ENCODE measurements around the gene PTBP1. TPM values are rescaled to one million over a fixed set of nuclear protein-coding genes. Genes with fewer than 3 reads are reported as not detected.

Gene PTBP1
- total and polyA plus RNA-seq, 8 donors = 236 to 374 (median 340) TPM

- Histone ChIP-seq H3K4me3 (no peak overlapping the region), H3K27ac (no peak overlapping the region), H3K4me1 (no peaks in the 10 kb centered on the region), H3K36me3 (peaks cover 0 to 4% of the 10 kb centered on the region in 2 donors), H3K27me3 (no peaks in the 10 kb centered on the region), H3K9me3 (peaks cover 0 to 9% of the 10 kb centered on the region in 2 donors)
- intact Hi-C loops (cut with DNase I) = loop anchor here in 1 of 2 donors (10.0 kb wide), 1 partner anchor 92 kb away; the partner anchor contains the start of genes CFD and ELANE
- no peak for TF ChIP-seq CTCF (IDR thresholded peaks at IDR 0.05)
- DNase-seq (no peak), ATAC-seq (no peak)
These were observed 34.1 kb upstream of the PTBP1 start for GRCh38 chr19:763181-763580.

- Histone ChIP-seq H3K36me3 (no peaks in the 10 kb centered on the region), H3K4me1 (no peaks in the 10 kb centered on the region), H3K27ac (no peak overlapping the region), H3K4me3 (no peak overlapping the region), H3K27me3 (no peaks in the 10 kb centered on the region), H3K9me3 (peaks cover 0 to 2% of the 10 kb centered on the region in 2 donors)
- ATAC-seq (no peak), DNase-seq (no peak)
- intact Hi-C loops (cut with DNase I) = loop anchor here in 1 of 2 donors (10.0 kb wide), 1 partner anchor 91 kb away; the partner anchor contains the start of genes CFD and ELANE
- no peak for TF ChIP-seq CTCF (IDR thresholded peaks at IDR 0.05)
These were observed 33.4 kb upstream of the PTBP1 start for GRCh38 chr19:763869-764268.

- no peaks in the 10 kb centered on the region for H3K27me3 ChIP-seq
- no peaks in the 10 kb centered on the region for H3K4me1 ChIP-seq
- H3K36me3 ChIP-seq = no peaks in the 10 kb centered on the region
- intact Hi-C loops (cut with DNase I) = loop anchor here in 1 of 2 donors (10.0 kb wide), 1 partner anchor 90 kb away; the partner anchor contains the start of genes CFD and ELANE
- no peak for DNase-seq
- no peak overlapping the region for H3K27ac ChIP-seq
- TF ChIP-seq CTCF (IDR thresholded peaks at IDR 0.05) = no peak
- ATAC-seq = no peak
- no peak overlapping the region for H3K4me3 ChIP-seq
- no peaks in the 10 kb centered on the region for H3K9me3 ChIP-seq
These were observed 33.0 kb upstream of the PTBP1 start for GRCh38 chr19:764301-764700.

- DNase-seq = no peak
- no peak for ATAC-seq
- no peak for TF ChIP-seq CTCF (IDR thresholded peaks at IDR 0.05)
- peaks cover 0 to 2% of the 10 kb centered on the region in 2 donors for H3K4me1 ChIP-seq
- H3K4me3 ChIP-seq = no peak overlapping the region
- no peaks in the 10 kb centered on the region for H3K36me3 ChIP-seq
- no peak overlapping the region for H3K27ac ChIP-seq
- no peaks in the 10 kb centered on the region for H3K27me3 ChIP-seq
- H3K9me3 ChIP-seq = no peaks in the 10 kb centered on the region
- intact Hi-C loops (cut with DNase I) = loop anchor here in 1 of 2 donors (5.0 to 10.0 kb wide), 2 partner anchors 90 to 152 kb away; partner anchors contain the start of genes CFD, ELANE and KISS1R
These were observed 32.0 kb upstream of the PTBP1 start for GRCh38 chr19:765179-765738.

GRCh38 chr19:768424-768823 is 28.8 kb upstream of the PTBP1 start:
- Histone ChIP-seq H3K9me3 (no peaks in the 10 kb centered on the region), H3K27me3 (no peaks in the 10 kb centered on the region), H3K27ac (peak overlapping the region in 1 of 2 donors; percentile 63), H3K36me3 (no peaks in the 10 kb centered on the region), H3K4me1 (peaks cover 0 to 13% of the 10 kb centered on the region in 2 donors), H3K4me3 (no peak overlapping the region)
- ATAC-seq = peak; percentile 39
- no peak for DNase-seq
- TF ChIP-seq CTCF (IDR thresholded peaks at IDR 0.05) = no peak
- intact Hi-C loops (cut with DNase I) = loop anchor here in 1 of 2 donors (5.0 to 10.0 kb wide), 2 partner anchors 86 to 149 kb away; partner anchors contain the start of genes CFD, ELANE and KISS1R

Data from left lung (tissue), 10 donors.